Loucy (cell line): ENCODE data around the gene NACA.

Experiments used
- EZH2phosphoT487 ChIP-seq: fragments of 200-600 bp; IDR thresholded peaks from 2 replicates; pipeline ENCODE4 v1.6.1; 2018; ENCODE audit warnings: antibody characterized with exemption, mild to moderate bottlenecking, moderate library complexity, borderline replicate concordance
- TF ChIP-seq, protein P1 (sequence below): fragments of 200-600 bp; sonication (generic); conservative IDR thresholded peaks from 2 replicates; pipeline ENCODE4 v1.5.1; 2014; ENCODE audit warnings: mild to moderate bottlenecking, antibody characterized with exemption, low read length

DNA sequence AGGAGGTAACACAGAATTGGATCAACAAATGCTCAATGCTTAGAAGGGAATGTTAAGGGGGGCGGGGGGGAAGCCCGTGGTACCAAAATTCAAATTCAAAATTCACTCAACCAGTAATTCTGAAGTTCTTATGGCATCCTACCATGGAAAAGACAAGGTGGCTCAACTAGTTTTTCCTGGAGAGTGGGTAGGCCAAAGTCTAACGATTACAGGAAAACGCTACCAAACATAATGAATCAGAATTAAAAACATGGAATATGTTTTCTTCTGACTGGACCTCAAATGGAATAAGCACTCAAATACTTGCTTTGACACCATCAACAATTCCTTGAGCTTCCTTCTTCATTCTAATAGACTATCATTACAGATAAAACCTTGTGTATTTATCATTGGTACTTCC, 2.3 kb downstream of the NACA start:
- TF ChIP-seq, protein P1, sequence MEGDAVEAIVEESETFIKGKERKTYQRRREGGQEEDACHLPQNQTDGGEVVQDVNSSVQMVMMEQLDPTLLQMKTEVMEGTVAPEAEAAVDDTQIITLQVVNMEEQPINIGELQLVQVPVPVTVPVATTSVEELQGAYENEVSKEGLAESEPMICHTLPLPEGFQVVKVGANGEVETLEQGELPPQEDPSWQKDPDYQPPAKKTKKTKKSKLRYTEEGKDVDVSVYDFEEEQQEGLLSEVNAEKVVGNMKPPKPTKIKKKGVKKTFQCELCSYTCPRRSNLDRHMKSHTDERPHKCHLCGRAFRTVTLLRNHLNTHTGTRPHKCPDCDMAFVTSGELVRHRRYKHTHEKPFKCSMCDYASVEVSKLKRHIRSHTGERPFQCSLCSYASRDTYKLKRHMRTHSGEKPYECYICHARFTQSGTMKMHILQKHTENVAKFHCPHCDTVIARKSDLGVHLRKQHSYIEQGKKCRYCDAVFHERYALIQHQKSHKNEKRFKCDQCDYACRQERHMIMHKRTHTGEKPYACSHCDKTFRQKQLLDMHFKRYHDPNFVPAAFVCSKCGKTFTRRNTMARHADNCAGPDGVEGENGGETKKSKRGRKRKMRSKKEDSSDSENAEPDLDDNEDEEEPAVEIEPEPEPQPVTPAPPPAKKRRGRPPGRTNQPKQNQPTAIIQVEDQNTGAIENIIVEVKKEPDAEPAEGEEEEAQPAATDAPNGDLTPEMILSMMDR: no peak
- no peak for TF ChIP-seq EZH2phosphoT487
